A673 (cell line): ENCODE results near the gene PGC.

Experiments
- CTCF ChIP-seq: fragments of 300-800, 200-600 bp; sonication (generic); conservative IDR thresholded peaks from 2 replicates; pipeline ENCODE4 v1.5.1; 2017; ENCODE audit warnings: low read depth, mild to moderate bottlenecking, antibody characterized with exemption, low read length, moderate library complexity, mixed read lengths
- EZH2 ChIP-seq: fragments of 200-600 bp; sonication (generic); IDR thresholded peaks from 2 replicates; pipeline ENCODE4 v1.6.1; 2017; ENCODE audit warnings: borderline replicate concordance, low read depth, mild to moderate bottlenecking, mixed read lengths, antibody characterized with exemption, low read length; ENCODE audit not compliant: poor library complexity, severe bottlenecking

DNA sequence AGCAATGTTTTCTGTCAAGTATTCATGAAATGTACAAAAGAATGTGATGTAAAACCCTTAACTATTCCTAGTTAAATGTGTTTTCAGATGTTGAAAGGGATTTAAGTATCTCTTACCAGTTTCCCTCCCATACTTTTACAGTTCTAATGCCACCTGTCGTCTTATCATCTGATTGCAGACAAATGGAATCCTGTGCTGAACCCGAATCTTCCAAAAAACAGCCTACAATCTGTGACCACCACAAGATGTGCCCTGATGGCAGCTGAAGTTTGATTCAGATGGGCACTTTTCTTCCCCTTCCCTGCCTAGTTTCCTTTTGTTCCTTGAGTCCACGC is 42.2 kb upstream of the PGC start:
- TF ChIP-seq EZH2, result no peak
- TF ChIP-seq CTCF, result no peak
